HepG2 (cell line): ENCODE results near the gene TTC5. TPM values are rescaled to one million over a fixed set of nuclear protein-coding genes. Genes with fewer than 3 reads are reported as not detected.

ENCODE experiments used
- ATM ChIP-seq: fragments of 450-650 bp; IDR thresholded peaks from 2 replicates; pipeline ENCODE4 v1.7.1; 2017; ENCODE audit warnings: mild to moderate bottlenecking, borderline replicate concordance
- DR1 ChIP-seq: sonication (generic); formaldehyde crosslinking; IDR thresholded peaks from 2 replicates; pipeline ENCODE4 v1.8.0; 2021; ENCODE audit warnings: mild to moderate bottlenecking, missing genetic modification reagents, inconsistent platforms
- ELF4 ChIP-seq: sonication (generic); formaldehyde crosslinking; IDR thresholded peaks from 2 replicates; pipeline ENCODE4 v1.5.0; 2020; ENCODE audit warnings: missing genetic modification reagents, mild to moderate bottlenecking, moderate library complexity, borderline replicate concordance
- GABPB1 ChIP-seq: IDR thresholded peaks from 2 replicates; pipeline ENCODE4 v1.6.1; 2016; ENCODE audit warnings: mild to moderate bottlenecking, missing genetic modification reagents, moderate library complexity, missing compliant biosample characterization
- GFI1 ChIP-seq: sonication (generic); formaldehyde crosslinking; IDR thresholded peaks from 2 replicates; pipeline ENCODE4 v1.5.0; 2020; ENCODE audit warnings: missing genetic modification reagents, mild to moderate bottlenecking, borderline replicate concordance
- MED13 ChIP-seq: sonication (generic); formaldehyde crosslinking; IDR thresholded peaks from 2 replicates; pipeline ENCODE4 v1.5.0; 2020; ENCODE audit warnings: missing genetic modification reagents
- MIXL1 ChIP-seq: IDR thresholded peaks from 2 replicates; pipeline ENCODE4 v1.6.1; 2016
- NFE2L2 ChIP-seq: fragments of 150-350 bp; IDR thresholded peaks from 2 replicates; pipeline ENCODE4 v1.6.1; 2014; ENCODE audit warnings: low read length
- PHF8 ChIP-seq: sonication (generic); formaldehyde crosslinking; IDR thresholded peaks from 2 replicates; pipeline ENCODE4 v1.5.0; 2020; ENCODE audit warnings: missing genetic modification reagents
- RFX3 ChIP-seq: IDR thresholded peaks from 2 replicates; pipeline ENCODE4 v1.6.1; 2016; ENCODE audit warnings: missing biosample characterization, missing genetic modification reagents
- SETDB1 ChIP-seq: sonication (generic); formaldehyde crosslinking; IDR thresholded peaks from 2 replicates; pipeline ENCODE4 v1.5.1; 2020; ENCODE audit warnings: missing genetic modification reagents, mild to moderate bottlenecking, borderline replicate concordance
- ZMAT3 ChIP-seq: sonication (generic); formaldehyde crosslinking; conservative IDR thresholded peaks from 2 replicates; pipeline ENCODE4 v1.7.0; 2021; ENCODE audit warnings: missing genetic modification reagents
- ZNF230 ChIP-seq: sonication (generic); formaldehyde crosslinking; IDR thresholded peaks from 2 replicates; pipeline ENCODE4 v1.4.0; 2020; ENCODE audit warnings: mild to moderate bottlenecking, missing genetic modification reagents
- ZNF441 ChIP-seq: sonication (generic); formaldehyde crosslinking; IDR thresholded peaks from 2 replicates; pipeline ENCODE4 v1.7.0; 2021; ENCODE audit warnings: missing genetic modification reagents, borderline replicate concordance
- ZNF563 ChIP-seq: sonication (generic); formaldehyde crosslinking; IDR thresholded peaks from 2 replicates; pipeline ENCODE4 v1.8.0; 2022; ENCODE audit warnings: mild to moderate bottlenecking, moderate library complexity, missing genetic modification reagents
- ZNF569 ChIP-seq: sonication (generic); formaldehyde crosslinking; IDR thresholded peaks from 2 replicates; pipeline ENCODE4 v1.5.0; 2020; ENCODE audit warnings: mild to moderate bottlenecking, missing genetic modification reagents, moderate library complexity, borderline replicate concordance
- ZNF619 ChIP-seq: sonication (generic); formaldehyde crosslinking; IDR thresholded peaks from 2 replicates; pipeline ENCODE4 v1.4.0; 2020; ENCODE audit warnings: mild to moderate bottlenecking, missing genetic modification reagents
- ZSCAN20 ChIP-seq: sonication (generic); formaldehyde crosslinking; IDR thresholded peaks from 2 replicates; pipeline ENCODE4 v1.4.0; 2020; ENCODE audit warnings: missing genetic modification reagents, mild to moderate bottlenecking, borderline replicate concordance
- polyA plus RNA-seq, 8 experiments: library from polyadenylated mRNA; depleted of rRNA in 3 of 8; stranded (reverse) in 7 of 8; unstranded in 1 of 8; fragments of >200 nt; fragmentation: Illumina TruSeq in 4 of 8; extraction: Trizol in 4 of 8; gene quantifications; 2 replicates each; pipeline versions ENCODE4 v1.2.1 to v1.2.3, GENCODE V29; 2011 to 2016; ENCODE audit warnings: low read depth in 4 of 8, missing spikeins in 1 of 8, mixed read lengths in 1 of 8; ENCODE audit not compliant: insufficient read depth in 1 of 8
- total RNA-seq, 5 experiments: library from RNA; depleted of rRNA; stranded (reverse); fragments of >200 nt; fragmentation: Illumina TruSeq; extraction: Trizol; gene quantifications; 2 replicates each; pipeline ENCODE4 v1.2.3, GENCODE V29; 2016; ENCODE audit warnings: low read depth in 1 of 5
- TF ChIP-seq, protein P1 (sequence below): IDR thresholded peaks from 2 replicates; pipeline ENCODE4 v1.6.1; 2016
- TF ChIP-seq, protein P2 (sequence below): sonication (generic); formaldehyde crosslinking; IDR thresholded peaks from 2 replicates; pipeline ENCODE4 v1.9.0; 2021; ENCODE audit warnings: missing genetic modification reagents, mild to moderate bottlenecking, borderline replicate concordance
- TF ChIP-seq, protein P3 (sequence below): sonication (generic); formaldehyde crosslinking; IDR thresholded peaks from 2 replicates; pipeline ENCODE4 v1.4.0; 2020; ENCODE audit warnings: missing genetic modification reagents, borderline replicate concordance
- TF ChIP-seq, protein P4 (sequence below): sonication (generic); formaldehyde crosslinking; IDR thresholded peaks from 2 replicates; pipeline ENCODE4 v1.4.0; 2020; ENCODE audit warnings: missing genetic modification reagents

TTC5 gene
- total and polyA plus RNA-seq, 2 of the 13 experiments (the other 11 are each of a cell fraction or from before 2014, with no cell fraction given) = 8.7 to 28.5 TPM

DNA sequence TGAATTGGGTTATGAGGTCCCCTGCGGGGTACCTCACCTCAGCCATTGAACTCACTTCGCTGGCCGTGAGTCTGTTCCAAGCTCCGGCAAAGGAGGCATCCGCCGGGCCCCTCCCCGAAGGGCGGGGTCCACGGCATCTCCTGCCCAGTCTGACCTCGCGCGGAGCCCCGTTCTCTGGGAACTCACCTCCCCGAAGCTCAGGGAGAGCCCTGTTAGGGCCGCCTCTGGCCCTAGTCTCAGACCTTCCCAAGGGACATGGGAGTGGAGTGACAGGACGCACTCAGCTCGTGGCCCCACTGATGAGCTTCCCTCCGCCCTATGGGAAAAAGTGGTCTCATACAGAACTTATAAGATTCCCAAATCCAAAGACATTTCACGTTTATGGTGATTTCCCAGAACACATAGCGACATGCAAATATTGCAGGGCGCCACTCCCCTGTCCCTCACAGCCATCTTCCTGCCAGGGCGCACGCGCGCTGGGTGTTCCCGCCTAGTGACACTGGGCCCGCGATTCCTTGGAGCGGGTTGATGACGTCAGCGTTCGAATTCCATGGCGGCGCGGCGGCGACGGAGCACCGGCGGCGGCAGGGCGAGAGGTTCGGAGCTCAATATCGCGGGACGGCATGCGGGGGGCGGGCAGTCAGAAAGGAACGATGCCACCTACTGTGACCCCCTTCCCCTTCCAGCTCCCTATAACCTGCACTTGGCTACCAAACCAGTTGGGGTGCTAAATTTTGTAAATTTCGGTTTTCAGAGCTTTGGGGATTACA is 37.5 kb upstream of the TTC5 start, which contains the start of gene PARP2 (continued):
- TF ChIP-seq GABPB1 (peak; percentile 84), ZMAT3 (CRISPR knock-in tag) (no peak; the same call in 1 of the 2 replicates), SETDB1 (no peak), ZNF569 (CRISPR knock-in tag) (no peak; the same call in 1 of the 2 replicates), NFE2L2 (no peak; the same call in 1 of the 2 replicates), ZNF441 (CRISPR knock-in tag) (peak; percentile 15; the same call in 1 of the 2 replicates), ZNF563 (peak; percentile 34; the same call in 1 of the 2 replicates), ZNF619 (CRISPR knock-in tag) (peak; percentile 91), ZSCAN20 (CRISPR knock-in tag) (no peak; the same call in 1 of the 2 replicates), ATM (no peak), PHF8 (peak; percentile 81), MED13 (CRISPR knock-in tag) (no peak), GFI1 (CRISPR knock-in tag) (peak; percentile 74), ELF4 (CRISPR knock-in tag) (no peak), MIXL1 (CRISPR knock-in tag) (peak; percentile 96; the same call in 1 of the 2 replicates), DR1 (CRISPR knock-in tag) (peak; percentile 79; the same call in 1 of the 2 replicates), RFX3 (CRISPR knock-in tag) (no peak), ZNF230 (CRISPR knock-in tag) (peak; percentile 91; the same call in 1 of the 2 replicates)
- TF ChIP-seq, protein P1, sequence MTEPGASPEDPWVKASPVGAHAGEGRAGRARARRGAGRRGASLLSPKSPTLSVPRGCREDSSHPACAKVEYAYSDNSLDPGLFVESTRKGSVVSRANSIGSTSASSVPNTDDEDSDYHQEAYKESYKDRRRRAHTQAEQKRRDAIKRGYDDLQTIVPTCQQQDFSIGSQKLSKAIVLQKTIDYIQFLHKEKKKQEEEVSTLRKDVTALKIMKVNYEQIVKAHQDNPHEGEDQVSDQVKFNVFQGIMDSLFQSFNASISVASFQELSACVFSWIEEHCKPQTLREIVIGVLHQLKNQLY (CRISPR knock-in tag) = no peak
- TF ChIP-seq, protein P2, sequence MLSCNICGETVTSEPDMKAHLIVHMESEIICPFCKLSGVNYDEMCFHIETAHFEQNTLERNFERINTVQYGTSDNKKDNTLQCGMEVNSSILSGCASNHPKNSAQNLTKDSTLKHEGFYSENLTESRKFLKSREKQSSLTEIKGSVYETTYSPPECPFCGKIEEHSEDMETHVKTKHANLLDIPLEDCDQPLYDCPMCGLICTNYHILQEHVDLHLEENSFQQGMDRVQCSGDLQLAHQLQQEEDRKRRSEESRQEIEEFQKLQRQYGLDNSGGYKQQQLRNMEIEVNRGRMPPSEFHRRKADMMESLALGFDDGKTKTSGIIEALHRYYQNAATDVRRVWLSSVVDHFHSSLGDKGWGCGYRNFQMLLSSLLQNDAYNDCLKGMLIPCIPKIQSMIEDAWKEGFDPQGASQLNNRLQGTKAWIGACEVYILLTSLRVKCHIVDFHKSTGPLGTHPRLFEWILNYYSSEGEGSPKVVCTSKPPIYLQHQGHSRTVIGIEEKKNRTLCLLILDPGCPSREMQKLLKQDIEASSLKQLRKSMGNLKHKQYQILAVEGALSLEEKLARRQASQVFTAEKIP (CRISPR knock-in tag) = no peak
- TF ChIP-seq, protein P3, sequence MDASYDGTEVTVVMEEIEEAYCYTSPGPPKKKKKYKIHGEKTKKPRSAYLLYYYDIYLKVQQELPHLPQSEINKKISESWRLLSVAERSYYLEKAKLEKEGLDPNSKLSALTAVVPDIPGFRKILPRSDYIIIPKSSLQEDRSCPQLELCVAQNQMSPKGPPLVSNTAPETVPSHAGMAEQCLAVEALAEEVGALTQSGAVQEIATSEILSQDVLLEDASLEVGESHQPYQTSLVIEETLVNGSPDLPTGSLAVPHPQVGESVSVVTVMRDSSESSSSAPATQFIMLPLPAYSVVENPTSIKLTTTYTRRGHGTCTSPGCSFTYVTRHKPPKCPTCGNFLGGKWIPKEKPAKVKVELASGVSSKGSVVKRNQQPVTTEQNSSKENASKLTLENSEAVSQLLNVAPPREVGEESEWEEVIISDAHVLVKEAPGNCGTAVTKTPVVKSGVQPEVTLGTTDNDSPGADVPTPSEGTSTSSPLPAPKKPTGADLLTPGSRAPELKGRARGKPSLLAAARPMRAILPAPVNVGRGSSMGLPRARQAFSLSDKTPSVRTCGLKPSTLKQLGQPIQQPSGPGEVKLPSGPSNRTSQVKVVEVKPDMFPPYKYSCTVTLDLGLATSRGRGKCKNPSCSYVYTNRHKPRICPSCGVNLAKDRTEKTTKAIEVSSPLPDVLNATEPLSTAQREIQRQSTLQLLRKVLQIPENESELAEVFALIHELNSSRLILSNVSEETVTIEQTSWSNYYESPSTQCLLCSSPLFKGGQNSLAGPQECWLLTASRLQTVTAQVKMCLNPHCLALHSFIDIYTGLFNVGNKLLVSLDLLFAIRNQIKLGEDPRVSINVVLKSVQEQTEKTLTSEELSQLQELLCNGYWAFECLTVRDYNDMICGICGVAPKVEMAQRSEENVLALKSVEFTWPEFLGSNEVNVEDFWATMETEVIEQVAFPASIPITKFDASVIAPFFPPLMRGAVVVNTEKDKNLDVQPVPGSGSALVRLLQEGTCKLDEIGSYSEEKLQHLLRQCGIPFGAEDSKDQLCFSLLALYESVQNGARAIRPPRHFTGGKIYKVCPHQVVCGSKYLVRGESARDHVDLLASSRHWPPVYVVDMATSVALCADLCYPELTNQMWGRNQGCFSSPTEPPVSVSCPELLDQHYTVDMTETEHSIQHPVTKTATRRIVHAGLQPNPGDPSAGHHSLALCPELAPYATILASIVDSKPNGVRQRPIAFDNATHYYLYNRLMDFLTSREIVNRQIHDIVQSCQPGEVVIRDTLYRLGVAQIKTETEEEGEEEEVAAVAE (CRISPR knock-in tag) = no peak
- TF ChIP-seq, protein P4, sequence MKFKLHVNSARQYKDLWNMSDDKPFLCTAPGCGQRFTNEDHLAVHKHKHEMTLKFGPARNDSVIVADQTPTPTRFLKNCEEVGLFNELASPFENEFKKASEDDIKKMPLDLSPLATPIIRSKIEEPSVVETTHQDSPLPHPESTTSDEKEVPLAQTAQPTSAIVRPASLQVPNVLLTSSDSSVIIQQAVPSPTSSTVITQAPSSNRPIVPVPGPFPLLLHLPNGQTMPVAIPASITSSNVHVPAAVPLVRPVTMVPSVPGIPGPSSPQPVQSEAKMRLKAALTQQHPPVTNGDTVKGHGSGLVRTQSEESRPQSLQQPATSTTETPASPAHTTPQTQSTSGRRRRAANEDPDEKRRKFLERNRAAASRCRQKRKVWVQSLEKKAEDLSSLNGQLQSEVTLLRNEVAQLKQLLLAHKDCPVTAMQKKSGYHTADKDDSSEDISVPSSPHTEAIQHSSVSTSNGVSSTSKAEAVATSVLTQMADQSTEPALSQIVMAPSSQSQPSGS (CRISPR knock-in tag) = peak; percentile 99
